GM12892 (cell line): ENCODE measurements around the gene MEIOC.
A peak's percentile ranks its signal among the peaks of the same experiment; 100 is the strongest.
"Not testable (repeated sequence)": the region's sequence is repeated elsewhere in the genome, so short reads cannot be mapped to it uniquely, and the experiment has no call there.

Experiments used
- DNase-seq: peaks from one replicate; pipeline ENCODE4 v3.0.0; 2011; ENCODE audit not compliant: insufficient read length
- FAIRE-seq: peaks from 2 replicates; lab custom pipeline; 2011; peaks lifted over from hg19 to GRCh38; lab: Jason Lieb, UNC
- POLR2A ChIP-seq: IDR thresholded peaks from 2 replicates; pipeline ENCODE4 v1.6.1; 2011; ENCODE audit warnings: low read depth, low read length, control low read depth
- POLR2AphosphoS5 ChIP-seq: IDR thresholded peaks from 2 replicates; pipeline ENCODE4 v1.6.1; 2011; ENCODE audit warnings: low read depth, low read length, control low read depth
- TAF1 ChIP-seq: IDR thresholded peaks from 2 replicates; pipeline ENCODE4 v1.6.1; 2011; ENCODE audit warnings: low read depth, mild to moderate bottlenecking, control low read depth, low read length, borderline replicate concordance

MEIOC gene

DNA sequence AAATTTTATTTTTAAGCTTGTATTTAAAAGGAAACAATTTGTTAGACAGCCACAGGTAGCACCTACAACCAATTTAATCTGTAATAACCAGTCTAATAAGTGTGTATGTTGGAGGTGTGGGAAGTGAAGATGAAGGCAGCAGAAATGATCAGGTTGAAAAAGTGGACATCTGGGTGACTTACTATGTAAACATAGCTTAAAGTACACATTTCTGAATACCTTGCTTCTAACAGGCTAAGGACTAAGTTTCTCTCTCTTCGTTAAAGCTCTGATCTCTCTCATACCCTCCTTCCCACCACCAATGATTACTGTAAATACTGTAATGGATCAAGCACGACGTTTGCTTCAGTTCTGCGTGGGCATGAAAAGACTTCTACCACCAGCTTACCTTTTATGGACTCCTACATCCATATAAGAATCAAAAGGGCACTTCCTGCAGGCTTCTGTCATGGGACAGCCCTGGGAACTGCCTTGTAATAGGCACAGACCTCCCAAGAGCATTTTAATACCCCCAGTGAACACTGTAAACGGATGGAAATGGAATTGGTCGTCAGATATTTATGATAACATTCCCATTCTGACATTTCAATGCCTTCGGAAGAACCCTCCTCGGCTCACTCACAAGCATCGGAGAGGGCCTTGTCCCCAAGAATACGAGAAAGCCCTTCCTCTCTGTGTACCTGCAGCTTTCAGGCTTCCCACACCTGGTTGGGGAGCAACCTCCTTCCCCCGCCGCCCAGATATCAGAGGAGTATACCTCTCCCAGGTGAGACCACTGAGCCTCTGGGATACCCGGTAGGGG lies 32.6 kb downstream of the MEIOC start:
- DNase-seq, result no peak
- TF ChIP-seq TAF1, result no peak
- TF ChIP-seq POLR2A, result no peak
- no peak for TF ChIP-seq POLR2AphosphoS5
- no peak for FAIRE-seq

DNA sequence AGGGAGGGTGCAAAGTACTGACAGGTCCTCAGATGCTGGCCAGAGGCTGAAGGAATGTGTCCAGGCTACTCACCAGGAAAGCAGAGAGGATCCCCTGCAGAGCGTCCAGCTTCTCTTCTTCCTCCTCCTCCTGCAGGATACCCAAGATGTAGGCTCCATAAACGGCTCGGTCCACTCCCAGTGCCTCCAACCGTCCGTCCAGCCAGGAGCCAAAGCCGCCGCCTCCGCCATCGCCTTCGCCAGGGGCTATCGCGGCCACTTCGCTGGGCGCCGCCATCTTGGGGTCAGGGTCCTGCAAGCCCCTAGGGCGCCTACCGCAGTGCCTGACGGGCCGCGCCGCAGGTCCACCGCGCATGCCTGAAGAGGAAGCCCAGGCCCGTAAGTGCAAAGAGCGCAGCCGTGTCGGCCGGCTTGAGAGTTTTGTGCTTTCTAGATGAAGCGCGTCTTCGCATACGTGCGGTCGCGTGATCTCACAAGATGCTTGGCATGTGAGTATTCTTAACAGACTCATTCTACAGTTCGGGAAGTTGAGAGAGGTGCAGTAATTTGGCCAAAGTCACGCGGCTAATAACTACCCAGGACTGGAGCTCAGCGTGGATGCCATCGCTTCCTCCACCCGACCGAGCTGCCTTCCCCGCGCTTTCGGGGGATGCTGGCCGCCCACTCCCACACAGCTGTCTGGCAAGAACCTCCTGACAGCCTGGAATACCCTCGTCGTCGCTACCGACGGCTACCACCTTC lies 33.4 kb downstream of the MEIOC start, which contains the start of gene CCDC43:
Gene CCDC43 (minus strand): TSS at position 300 of the 741 bp plus-strand sequence. CDS start 23 bp downstream, at position 277.
- peak; percentile 94 for FAIRE-seq

DNA sequence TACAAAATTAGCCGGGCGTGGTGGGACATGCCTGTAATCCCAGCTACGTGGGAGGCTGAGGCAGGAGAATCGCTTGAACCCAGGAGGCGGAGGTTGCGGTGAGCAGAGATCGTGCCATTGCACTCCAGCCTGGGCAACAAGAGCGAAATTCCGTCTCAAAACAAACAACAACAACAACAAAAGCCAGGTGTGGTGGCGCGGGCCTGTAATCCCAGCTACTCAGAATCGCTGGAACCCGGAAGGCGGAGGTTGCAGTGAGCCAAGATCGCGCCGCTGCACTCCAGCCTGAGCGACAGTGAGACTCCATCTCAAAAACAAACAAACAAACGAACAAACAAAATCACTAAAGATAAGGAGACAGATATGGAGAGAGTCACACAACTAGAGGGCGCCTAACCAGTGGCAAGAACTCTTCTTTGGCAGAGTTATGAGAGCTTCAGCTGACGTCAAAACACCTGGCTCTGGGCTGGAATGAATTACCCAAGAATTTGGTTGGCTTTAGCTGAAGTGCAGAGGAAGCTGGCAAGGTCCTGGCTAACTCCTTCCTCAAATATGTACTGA lies 34.6 kb downstream of the MEIOC start:
- not testable (repeated sequence) for DNase-seq, FAIRE-seq

More for the DNA sequence above, 33.4 kb downstream of the MEIOC start, which contains the start of gene CCDC43:
- TF ChIP-seq POLR2AphosphoS5 (peak; percentile 87), POLR2A (peak; percentile 93), TAF1 (peak; percentile 92)
- peak; percentile 89 for DNase-seq

DNA sequence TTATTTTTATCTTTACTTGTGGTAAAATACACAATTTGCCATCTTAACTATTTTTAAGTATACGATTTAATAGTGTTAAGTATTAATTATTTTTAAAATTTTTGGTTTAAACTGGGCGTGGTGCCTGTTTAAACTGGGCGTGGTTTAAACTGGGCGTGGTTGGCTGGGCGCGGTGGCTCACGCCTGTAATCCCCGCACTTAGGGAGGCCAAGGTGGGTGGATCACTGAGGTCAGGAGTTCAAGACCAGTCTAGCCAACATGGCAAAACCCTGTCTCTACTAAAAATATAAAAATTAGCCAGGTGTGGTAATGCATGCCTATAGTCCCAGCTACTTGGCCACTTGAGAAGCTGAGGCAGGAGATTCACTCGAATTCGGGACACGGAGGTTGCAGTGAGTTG lies 37.3 kb downstream of the MEIOC start:
- no peak for FAIRE-seq
- TF ChIP-seq TAF1 (no peak), POLR2AphosphoS5 (no peak), POLR2A (no peak)
- DNase-seq, result no peak

DNA sequence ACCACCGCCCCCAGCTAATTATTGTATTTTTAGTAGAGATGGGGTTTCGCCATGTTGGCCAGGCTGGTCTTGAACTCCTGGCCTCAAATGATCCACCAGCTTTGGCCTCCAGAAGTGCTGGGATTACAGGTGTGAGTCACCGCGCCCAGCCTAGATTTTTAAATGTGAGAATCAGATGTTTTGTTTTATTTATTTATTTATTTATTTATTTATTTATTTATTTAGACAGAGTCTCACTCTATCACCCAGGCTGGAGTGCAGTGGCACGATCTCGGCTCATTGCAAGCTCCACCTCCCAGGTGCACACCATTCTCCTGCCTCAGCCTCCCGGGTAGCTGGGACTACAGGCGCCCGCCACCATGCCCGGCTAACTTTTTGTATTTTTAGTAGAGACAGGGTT lies 44.0 kb downstream of the MEIOC start:
- not testable (repeated sequence) for FAIRE-seq, DNase-seq

DNA sequence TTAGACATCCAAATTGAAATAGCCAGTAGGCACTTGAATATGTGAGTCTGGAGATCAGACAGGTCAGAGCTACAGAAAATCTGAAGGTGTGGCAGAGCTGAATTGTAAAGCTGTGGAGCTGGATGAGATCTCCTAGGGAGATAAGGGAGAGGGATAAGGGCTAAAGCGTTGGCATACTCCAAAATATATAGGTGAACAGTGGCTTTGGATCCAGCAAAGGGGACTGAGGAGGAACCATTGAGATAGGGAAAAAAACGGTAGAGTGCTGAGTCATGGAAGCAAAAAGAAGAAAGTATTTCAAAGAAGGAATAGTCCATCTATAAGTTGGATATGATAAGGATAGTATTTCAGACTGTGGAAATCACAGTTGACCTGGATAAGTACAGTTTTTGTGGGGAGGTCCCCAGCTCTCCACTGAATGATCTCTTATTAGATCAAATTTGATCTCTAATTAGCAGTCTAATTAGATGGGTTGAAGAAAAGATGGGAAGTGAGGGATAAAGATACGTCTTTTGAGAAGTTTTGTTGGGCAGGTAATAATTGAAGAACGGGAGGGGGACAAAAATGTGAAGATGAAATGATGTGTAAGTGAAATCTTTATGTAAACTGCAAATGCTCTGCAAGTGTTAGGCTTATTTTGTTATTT lies 51.6 kb downstream of the MEIOC start:
- no peak for FAIRE-seq
- TF ChIP-seq POLR2A (no peak), TAF1 (no peak)

DNA sequence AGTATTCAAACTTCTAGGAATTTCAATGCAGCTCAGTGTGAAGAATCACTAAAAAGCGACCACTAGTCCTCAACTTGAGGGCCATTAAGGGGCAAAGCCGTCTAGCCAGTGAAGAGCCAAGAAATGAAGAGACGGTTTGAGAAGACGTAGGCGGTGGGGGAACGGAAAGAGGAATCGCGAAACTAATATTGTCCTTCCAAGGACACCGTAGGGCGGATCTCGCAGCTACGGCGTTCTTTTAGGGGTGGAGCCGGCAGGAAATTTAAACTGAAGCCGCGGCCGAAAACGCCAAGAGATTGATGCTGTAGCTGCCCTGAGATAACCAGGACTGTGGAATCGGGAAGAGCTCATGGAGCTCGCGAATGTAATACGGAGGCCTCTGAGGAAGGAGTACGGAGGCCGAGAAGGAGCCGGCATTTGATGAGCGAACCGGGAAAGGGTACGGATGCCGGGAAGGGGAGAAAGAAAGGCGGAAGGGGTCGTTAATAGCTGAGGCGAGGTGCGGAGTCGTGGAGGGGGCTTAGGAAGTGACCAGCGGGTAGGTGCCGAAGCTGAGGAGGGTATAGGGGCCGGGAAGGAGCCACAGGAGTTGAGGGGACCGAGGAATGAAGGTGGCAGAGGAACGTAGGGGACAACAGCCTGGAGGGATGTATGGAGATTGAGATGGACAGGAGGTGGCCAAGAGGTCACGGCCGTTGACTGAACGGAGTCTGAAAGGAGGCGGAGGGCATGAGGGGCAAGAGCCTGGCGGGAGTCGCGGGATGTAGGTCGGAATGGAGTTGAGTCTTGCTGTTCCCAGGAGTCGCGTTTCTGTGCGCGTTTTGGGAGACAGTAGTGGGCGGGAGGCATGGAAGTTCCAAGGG lies 52.4 kb downstream of the MEIOC start, which contains the start of gene DBF4B:
Gene DBF4B (plus strand): TSS at position 265 of the 863 bp plus-strand sequence. CDS start 156 bp downstream, at position 421.
- peak; percentile 79 for DNase-seq
- TF ChIP-seq TAF1 (no peak; the same call in 1 of the 2 replicates), POLR2AphosphoS5 (peak; percentile 30; the same call in 1 of the 2 replicates), POLR2A (peak; percentile 55; the same call in 1 of the 2 replicates)
- peak; percentile 92 for FAIRE-seq

More for the DNA sequence above, 51.6 kb downstream of the MEIOC start:
- DNase-seq, result no peak

DNA sequence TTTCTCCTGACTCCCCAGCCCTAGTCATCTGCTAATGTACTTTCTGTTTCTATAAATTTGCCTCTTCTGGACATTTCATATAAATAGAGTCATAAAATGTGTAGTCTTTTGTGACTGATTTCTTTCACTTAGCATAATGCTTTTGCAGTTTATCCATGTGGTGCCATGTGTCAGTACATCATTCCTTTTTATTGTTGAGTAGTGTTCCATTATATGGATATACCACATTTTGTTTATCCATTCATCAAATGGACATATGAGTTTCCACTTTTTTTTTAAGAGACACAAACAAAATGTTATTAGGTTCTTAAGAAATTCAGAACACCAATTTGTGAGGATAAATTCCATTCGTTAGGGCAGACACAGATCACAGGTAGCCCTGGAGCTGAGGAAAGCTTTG lies 63.2 kb downstream of the MEIOC start:
- TF ChIP-seq POLR2AphosphoS5 (no peak), POLR2A (no peak), TAF1 (no peak)
- FAIRE-seq (no peak), DNase-seq (no peak)

DNA sequence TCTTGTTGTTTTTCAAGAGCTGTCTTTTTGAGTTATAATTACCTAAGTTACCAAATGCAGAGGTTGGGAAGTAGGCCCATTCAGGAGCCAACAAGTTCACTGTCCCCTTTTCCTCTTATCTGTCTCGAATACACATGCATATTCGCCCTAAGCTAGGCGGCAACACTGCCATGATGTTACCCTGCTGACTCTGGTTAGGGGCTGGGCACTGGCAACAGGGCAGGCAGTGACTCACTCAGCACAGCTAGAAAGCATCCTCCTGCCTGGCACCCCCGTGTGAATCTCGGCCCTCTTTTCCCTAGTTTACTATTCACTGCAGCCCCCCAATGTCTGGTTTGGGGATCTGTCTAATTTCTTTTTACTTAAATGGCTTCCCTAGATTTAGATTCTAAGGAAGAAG lies 66.0 kb downstream of the MEIOC start:
- no peak for TF ChIP-seq TAF1
- no peak for TF ChIP-seq POLR2AphosphoS5
- TF ChIP-seq POLR2A, result no peak
- no peak for FAIRE-seq
- DNase-seq, result no peak
